ENCODE measurements around the gene HCN1. TPM values are rescaled to one million over a fixed set of nuclear protein-coding genes. Genes with fewer than 3 reads are reported as not detected.
"Not testable (repeated sequence)": the region's sequence is repeated elsewhere in the genome, so short reads cannot be mapped to it uniquely, and the experiment has no call there.

Gene HCN1
- total RNA-seq, 2 experiments from 2014 or later, result not detected

GRCh38 chr5:45491368-45491767 lies 204.8 kb downstream of the HCN1 start:
- ChIA-PET CTCF (no interaction called here), POLR2A (no interaction called here)
- H3K27ac Mint-ChIP-seq, result no peak overlapping the region
- H3K4me3 Mint-ChIP-seq, result no peak overlapping the region
- intact Hi-C loops (cut with micrococcal nuclease), result no loop called here
- H3K9me3 Mint-ChIP-seq, result peaks cover 9% of the 10 kb centered on the region
- H3K36me3 Mint-ChIP-seq, result no peaks in the 10 kb centered on the region
- no peak for DNase-seq
- no peaks in the 10 kb centered on the region for H3K4me1 Mint-ChIP-seq (ENCODE audit: low read depth)
- H3K27me3 Mint-ChIP-seq, result no peaks in the 10 kb centered on the region

GRCh38 chr5:45484781-45485180 lies 211.4 kb downstream of the HCN1 start:
- DNase-seq, result no peak
- CTCF ChIA-PET, result no interaction called here
- intact Hi-C loops (cut with micrococcal nuclease), result no loop called here

DNA sequence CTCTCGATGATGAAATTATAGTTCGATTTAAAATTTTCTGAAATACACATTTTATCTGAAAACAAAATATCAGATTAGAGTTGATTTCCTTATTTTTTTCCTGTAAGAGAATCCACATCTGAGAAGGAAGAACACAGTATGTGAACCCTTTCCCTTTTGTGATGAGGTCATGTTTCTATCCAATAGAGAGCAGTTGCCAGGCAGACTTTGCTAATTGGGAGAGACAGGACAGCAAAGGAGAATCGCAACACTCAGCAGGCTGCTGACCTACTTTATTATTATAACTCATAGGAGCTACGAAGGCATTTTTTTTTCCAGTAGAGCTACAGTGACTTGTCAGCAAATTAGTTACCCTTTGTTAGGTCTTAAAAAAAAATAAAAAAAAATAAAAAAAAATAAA lies 242.1 kb downstream of the HCN1 start:
- ChIA-PET CTCF (no interaction called here), POLR2A (no interaction called here)
- intact Hi-C loops (cut with micrococcal nuclease), result no loop called here
- no peak for DNase-seq
- H3K27ac Mint-ChIP-seq, result no peak overlapping the region
- peaks cover 6% of the 10 kb centered on the region for H3K9me3 Mint-ChIP-seq
- H3K4me1 Mint-ChIP-seq (ENCODE audit: low read depth), result no peaks in the 10 kb centered on the region
- H3K4me3 Mint-ChIP-seq, result no peak overlapping the region
- no peaks in the 10 kb centered on the region for H3K27me3 Mint-ChIP-seq
- no peaks in the 10 kb centered on the region for H3K36me3 Mint-ChIP-seq

More at GRCh38 chr5:45484781-45485180, 211.4 kb downstream of the HCN1 start:
- POLR2A ChIA-PET, result no interaction called here
- H3K27me3 Mint-ChIP-seq, result no peaks in the 10 kb centered on the region
- H3K4me1 Mint-ChIP-seq (ENCODE audit: low read depth), result no peaks in the 10 kb centered on the region
- H3K27ac Mint-ChIP-seq, result no peak overlapping the region
- H3K9me3 Mint-ChIP-seq, result peaks cover 16% of the 10 kb centered on the region
- H3K4me3 Mint-ChIP-seq, result no peak overlapping the region
- no peaks in the 10 kb centered on the region for H3K36me3 Mint-ChIP-seq

DNA sequence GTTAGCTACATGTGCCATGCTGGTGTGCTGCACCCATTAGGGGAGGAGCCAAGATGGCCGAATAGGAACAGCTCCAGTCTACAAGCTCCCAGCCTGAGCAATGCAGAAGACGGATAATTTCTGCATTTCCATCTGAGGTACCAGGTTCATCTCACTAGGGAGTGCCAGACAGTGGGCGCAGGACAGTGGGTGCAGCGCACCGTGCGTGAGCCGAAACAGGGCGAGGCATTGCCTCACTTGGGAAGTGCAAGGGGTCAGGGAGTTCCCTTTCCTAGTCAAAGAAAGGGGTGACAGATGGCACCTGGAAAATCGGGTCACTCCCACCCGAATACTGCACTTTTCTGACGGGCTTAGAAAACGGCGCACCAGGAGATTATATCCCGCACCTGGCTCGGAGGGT lies 251.3 kb downstream of the HCN1 start:
- intact Hi-C loops (cut with micrococcal nuclease); CTCF ChIA-PET; H3K36me3 Mint-ChIP-seq; H3K4me1 Mint-ChIP-seq (ENCODE audit: low read depth); H3K27me3 Mint-ChIP-seq; POLR2A ChIA-PET; H3K27ac Mint-ChIP-seq; H3K9me3 Mint-ChIP-seq; DNase-seq; H3K4me3 Mint-ChIP-seq: not testable (repeated sequence)

- DNase-seq, result no peak
- POLR2A ChIA-PET, result no interaction called here
- Mint-ChIP-seq H3K9me3 (peaks cover 12% of the 10 kb centered on the region), H3K36me3 (no peaks in the 10 kb centered on the region), H3K4me3 (no peak overlapping the region), H3K27me3 (no peaks in the 10 kb centered on the region), H3K4me1 (ENCODE audit: low read depth) (no peaks in the 10 kb centered on the region), H3K27ac (no peak overlapping the region)
- intact Hi-C loops (cut with micrococcal nuclease), result no loop called here
- CTCF ChIA-PET, result no interaction called here
Measured at GRCh38 chr5:45440466-45440865, 255.7 kb downstream of the HCN1 start.

DNA sequence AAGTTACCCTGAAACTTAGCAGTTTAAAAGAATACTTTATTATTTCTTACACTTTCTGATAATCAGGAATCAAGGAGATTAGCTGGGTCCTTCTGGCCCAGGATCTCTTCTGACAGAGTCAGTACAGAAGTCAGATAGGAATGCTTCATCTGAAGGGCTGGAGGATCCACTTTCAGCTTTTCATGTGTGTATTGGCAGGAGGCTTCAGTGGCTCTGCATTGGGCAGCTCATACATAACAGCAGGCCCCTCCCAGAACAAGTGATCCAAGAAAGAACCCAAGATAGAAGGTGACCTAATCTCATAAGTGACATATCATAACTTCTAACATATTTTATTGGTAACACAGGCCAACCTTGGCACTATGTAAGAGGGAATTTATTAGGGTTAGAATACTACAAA lies 258.4 kb downstream of the HCN1 start:
- intact Hi-C loops (cut with micrococcal nuclease), result no loop called here
- no peak for DNase-seq
- POLR2A ChIA-PET, result no interaction called here
- no peak overlapping the region for H3K4me3 Mint-ChIP-seq
- no peaks in the 10 kb centered on the region for H3K27me3 Mint-ChIP-seq
- no peaks in the 10 kb centered on the region for H3K4me1 Mint-ChIP-seq (ENCODE audit: low read depth)
- CTCF ChIA-PET, result no interaction called here
- no peak overlapping the region for H3K27ac Mint-ChIP-seq
- peaks cover 14% of the 10 kb centered on the region for H3K9me3 Mint-ChIP-seq
- no peaks in the 10 kb centered on the region for H3K36me3 Mint-ChIP-seq

DNA sequence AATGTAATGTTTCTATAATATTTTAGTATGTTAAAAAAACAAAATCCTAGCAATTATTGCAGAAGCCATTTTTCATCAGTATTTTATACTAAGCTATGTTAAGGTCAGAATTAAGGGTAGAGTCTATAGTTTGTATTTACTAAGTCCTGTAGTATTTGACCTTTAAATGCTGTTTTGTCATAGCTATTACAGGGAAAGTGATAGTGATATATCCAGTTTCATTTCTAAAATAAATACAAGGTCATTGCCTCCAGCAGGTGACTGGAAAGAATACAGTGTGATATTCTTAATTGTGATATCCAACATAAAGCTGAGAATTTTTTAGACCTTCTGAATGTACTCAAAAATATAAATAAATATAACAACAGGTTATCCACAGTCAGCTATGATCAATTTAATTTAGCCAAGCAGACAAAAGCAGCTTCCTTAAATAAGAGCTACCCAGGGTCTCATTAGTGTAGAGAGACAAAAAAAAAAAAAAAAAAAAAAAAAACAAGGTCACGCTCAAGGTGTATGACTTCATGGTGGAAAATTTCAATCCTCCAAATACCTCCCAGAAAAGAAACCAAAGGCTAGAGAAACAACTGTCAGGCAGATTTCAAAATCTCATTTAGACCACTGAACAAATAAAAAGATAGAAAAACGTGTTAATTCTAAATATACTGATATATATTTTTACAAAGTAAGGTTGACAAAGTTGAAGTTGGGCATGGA lies 278.7 kb downstream of the HCN1 start:
- H3K27me3 Mint-ChIP-seq, result no peaks in the 10 kb centered on the region
- no peaks in the 10 kb centered on the region for H3K36me3 Mint-ChIP-seq
- H3K4me1 Mint-ChIP-seq (ENCODE audit: low read depth), result no peaks in the 10 kb centered on the region
- ChIA-PET POLR2A (no interaction called here), CTCF (no interaction called here)
- H3K27ac Mint-ChIP-seq, result no peak overlapping the region
- H3K4me3 Mint-ChIP-seq, result no peak overlapping the region
- DNase-seq, result no peak
- intact Hi-C loops (cut with micrococcal nuclease), result no loop called here
- peaks cover 22% of the 10 kb centered on the region for H3K9me3 Mint-ChIP-seq

DNA sequence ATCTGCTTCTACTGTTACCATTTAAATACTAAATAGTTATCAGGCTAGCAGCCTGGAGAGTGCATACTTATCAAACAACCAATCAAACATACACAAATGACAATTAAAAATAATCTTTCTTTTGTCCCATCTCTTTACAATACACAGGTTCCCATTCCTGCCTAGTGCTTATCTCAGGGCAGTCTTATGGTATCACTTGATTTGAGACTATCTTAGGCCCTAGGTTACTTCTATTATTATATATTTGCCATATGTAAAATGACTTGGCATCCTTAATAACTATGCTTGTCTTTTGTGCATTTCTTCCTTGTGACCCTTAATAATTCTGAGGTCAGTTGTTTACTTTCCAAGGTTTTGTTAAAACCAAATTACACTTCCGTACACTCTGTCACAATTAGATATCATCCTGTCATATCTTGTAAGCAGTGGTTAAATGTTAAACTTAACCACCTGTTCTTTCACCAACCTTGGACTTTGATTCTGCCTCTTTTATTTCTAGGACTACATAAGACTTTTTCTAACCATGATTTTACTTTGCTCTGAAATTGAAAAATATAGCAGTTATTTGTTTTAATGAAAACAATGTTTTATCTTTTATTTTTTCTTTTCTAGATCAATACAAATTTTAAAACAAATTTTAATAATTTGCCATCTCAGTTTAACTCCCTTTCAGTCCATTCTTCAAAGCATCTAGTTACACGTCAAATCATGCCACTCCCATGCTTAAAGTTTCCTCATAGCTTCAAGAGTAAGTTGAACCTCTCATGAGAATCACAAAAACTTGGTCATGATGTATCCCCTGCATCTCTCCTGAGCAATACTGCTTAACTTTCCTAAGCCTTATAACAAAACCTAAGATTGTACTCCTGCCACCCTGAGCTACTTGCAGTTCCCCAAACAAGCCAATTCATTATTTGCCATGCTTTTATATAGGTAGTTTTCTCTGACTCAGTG lies 281.3 kb downstream of the HCN1 start:
- H3K9me3 Mint-ChIP-seq, result peaks cover 16% of the 10 kb centered on the region
- no peak overlapping the region for H3K27ac Mint-ChIP-seq
- no peaks in the 10 kb centered on the region for H3K4me1 Mint-ChIP-seq (ENCODE audit: low read depth)
- no peaks in the 10 kb centered on the region for H3K36me3 Mint-ChIP-seq
- H3K27me3 Mint-ChIP-seq, result no peaks in the 10 kb centered on the region
- ChIA-PET POLR2A (no interaction called here), CTCF (no interaction called here)
- intact Hi-C loops (cut with micrococcal nuclease), result no loop called here
- no peak overlapping the region for H3K4me3 Mint-ChIP-seq
- no peak for DNase-seq

DNA sequence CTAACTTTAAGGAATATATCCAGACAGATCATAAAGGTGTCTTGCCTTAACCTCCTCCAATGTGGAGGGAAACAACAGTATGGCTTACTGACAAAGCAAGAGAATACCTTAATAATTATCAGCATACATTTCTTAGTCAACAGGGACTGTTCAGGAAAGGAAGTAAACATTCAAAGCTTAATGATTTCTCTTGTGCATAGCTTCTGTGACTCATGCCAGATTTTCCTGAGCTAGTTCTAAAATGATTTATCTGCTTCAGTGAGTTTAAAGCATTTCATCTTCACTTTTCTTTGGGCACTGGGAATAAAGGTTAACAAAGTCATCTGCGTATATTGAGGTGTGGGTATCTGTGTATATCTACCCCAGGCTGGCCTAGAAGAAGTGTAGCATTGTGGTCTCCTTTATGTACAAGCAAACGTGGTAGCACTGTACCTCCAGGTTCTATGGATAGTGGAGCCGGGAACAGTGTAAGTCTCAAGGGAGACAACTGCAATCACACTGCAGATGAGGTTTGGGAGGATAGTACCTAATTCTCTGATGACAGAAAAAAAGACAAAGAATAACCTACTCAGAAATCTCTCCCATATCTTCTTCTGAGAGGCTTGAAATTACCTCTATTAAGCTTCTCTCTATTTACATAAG lies 284.1 kb downstream of the HCN1 start:
- DNase-seq, result no peak
- peaks cover 14% of the 10 kb centered on the region for H3K9me3 Mint-ChIP-seq
- CTCF ChIA-PET, result no interaction called here
- no peak overlapping the region for H3K4me3 Mint-ChIP-seq
- H3K36me3 Mint-ChIP-seq, result no peaks in the 10 kb centered on the region
- intact Hi-C loops (cut with micrococcal nuclease), result no loop called here
- H3K27me3 Mint-ChIP-seq, result no peaks in the 10 kb centered on the region
- no peak overlapping the region for H3K27ac Mint-ChIP-seq
- no peaks in the 10 kb centered on the region for H3K4me1 Mint-ChIP-seq (ENCODE audit: low read depth)
- POLR2A ChIA-PET, result no interaction called here

DNA sequence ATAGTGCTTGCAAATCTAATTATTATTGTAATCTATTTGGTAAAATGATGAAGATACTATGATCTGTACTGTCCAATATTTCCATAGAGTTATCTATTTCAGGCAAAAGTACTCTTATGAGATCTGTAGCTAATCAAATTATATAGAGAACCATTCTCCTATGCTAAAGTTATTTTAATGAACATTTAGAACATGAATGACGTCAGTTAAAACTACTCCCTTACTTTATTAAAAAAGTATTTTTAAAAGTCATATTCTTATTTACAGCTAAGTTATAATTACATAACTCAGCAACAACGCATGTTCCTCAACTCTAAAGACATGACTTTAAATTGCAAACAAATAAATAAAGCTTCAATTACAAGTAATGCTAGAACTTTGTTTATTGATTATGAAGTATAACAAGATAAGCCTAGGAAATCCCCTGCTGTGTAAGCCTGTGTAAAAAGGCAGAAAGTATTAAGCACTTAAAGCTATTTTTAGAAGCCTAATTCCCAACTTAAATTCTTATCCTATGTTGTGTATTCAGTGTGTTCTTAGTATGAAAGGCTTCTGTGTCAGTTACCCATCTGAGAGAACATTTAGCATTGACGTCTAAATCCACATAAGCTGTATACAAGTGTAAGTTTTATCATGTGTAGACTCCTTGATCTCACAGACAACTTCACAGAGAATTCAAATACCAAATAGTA lies 285.7 kb downstream of the HCN1 start:
- H3K36me3 Mint-ChIP-seq, result no peaks in the 10 kb centered on the region
- H3K27me3 Mint-ChIP-seq, result no peaks in the 10 kb centered on the region
- ChIA-PET POLR2A (no interaction called here), CTCF (no interaction called here)
- peaks cover 9% of the 10 kb centered on the region for H3K9me3 Mint-ChIP-seq
- no peak overlapping the region for H3K27ac Mint-ChIP-seq
- intact Hi-C loops (cut with micrococcal nuclease), result no loop called here
- H3K4me3 Mint-ChIP-seq, result no peak overlapping the region
- DNase-seq, result no peak
- H3K4me1 Mint-ChIP-seq (ENCODE audit: low read depth), result no peaks in the 10 kb centered on the region

GRCh38 chr5:45408067-45408466 lies 288.1 kb downstream of the HCN1 start:
- Mint-ChIP-seq H3K36me3 (no peaks in the 10 kb centered on the region), H3K27me3 (no peaks in the 10 kb centered on the region), H3K4me3 (no peak overlapping the region), H3K9me3 (peaks cover 2% of the 10 kb centered on the region), H3K27ac (no peak overlapping the region), H3K4me1 (ENCODE audit: low read depth) (no peaks in the 10 kb centered on the region)
- intact Hi-C loops (cut with micrococcal nuclease), result no loop called here
- CTCF ChIA-PET, result no interaction called here
- no peak for DNase-seq
- POLR2A ChIA-PET, result no interaction called here

DNA sequence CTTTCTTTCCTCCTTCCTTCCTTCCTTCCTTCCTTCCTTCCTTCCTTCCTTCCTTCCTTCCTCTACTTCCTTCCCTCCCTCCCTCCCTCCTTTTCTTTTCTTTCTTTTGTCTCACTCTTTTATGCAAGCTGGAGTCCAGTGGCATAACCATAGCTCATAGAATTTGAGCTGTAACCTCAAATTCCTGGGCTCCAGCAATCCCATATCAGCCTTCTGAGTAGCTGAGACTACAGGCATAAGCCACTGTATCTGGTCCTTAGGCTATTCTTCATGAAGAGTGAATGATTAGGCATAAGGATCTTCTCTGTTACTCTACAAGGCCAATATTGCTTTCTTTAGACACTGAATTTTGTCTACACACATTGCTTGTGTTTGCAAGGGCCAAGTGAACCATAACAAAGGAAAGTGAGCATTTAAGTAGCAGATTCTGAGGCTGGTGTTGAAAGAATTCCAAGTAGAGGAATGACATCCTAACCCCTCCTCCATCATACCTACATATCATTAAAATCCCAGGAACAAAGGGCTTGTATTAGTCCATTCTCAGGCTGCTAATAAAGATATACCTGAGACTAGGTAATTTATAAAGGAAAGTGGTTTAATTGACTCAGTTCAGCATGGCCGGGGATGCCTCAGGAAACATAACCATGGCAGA lies 293.2 kb downstream of the HCN1 start:
- DNase-seq, result no peak
- Mint-ChIP-seq H3K36me3 (no peaks in the 10 kb centered on the region), H3K27me3 (no peaks in the 10 kb centered on the region), H3K9me3 (peaks cover 4% of the 10 kb centered on the region), H3K4me1 (ENCODE audit: low read depth) (no peaks in the 10 kb centered on the region), H3K27ac (no peak overlapping the region), H3K4me3 (no peak overlapping the region)
- ChIA-PET POLR2A (no interaction called here), CTCF (no interaction called here)
- intact Hi-C loops (cut with micrococcal nuclease), result no loop called here
